ENCODE results near the gene SCN2A.
"Not testable (repeated sequence)": the region's sequence is repeated elsewhere in the genome, so short reads cannot be mapped to it uniquely, and the experiment has no call there.

SCN2A gene

DNA sequence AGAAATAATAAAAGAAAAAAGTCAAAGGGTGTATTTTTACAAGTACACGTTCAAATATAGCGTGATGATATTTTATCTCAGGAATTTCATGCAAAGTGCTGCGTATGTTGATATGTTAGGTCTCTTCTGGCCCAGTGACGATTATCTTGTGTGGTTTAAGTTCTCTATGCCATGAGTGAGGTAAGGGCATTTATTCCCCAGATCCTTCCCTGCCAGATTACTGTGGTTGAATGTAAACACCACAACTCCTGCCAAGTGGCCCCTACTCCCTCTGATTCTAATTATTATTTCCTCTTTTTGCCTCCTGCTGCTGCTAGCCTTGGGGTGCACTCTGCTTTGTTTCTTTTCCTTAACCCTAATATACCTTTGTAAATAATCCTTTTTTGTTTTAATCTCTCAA lies 12.2 kb downstream of the SCN2A start:
- DNase-seq (ENCODE audit: low read depth in 2 of 3, low spot score in 2 of 3): no peak

- DNase-seq (ENCODE audit: low read depth in 2 of 3, low spot score in 2 of 3): no peak
These were observed 14.0 kb downstream of the SCN2A start for GRCh38 chr2:165253178-165253577.

- DNase-seq (ENCODE audit: low read depth in 2 of 3, low spot score in 2 of 3): no peak
These were observed 17.4 kb downstream of the SCN2A start for GRCh38 chr2:165256618-165257017.

DNA sequence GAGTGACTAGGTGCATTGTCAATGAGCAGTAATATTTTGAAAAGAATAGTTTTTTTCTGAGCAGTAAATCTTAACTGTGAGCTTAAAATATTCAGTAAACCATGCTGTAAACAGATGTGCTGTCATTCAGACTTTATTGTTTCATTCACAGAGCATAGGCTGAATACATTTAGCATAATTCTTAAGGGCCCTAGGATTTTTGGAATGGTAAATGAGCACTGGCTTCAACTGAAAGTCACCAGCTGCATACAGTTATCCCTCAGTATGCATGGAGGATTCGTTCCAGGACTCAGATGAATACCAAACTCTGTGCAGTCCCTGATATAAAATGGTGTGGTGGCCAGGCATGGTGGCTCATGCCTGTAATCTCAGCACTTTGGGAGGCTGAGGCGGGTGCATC lies 21.1 kb downstream of the SCN2A start:
- not testable (repeated sequence) for DNase-seq (ENCODE audit: low read depth in 2 of 3, low spot score in 2 of 3)

GRCh38 chr2:165268754-165269153 lies 29.5 kb downstream of the SCN2A start:
- DNase-seq (ENCODE audit: low read depth in 2 of 3, low spot score in 2 of 3): no peak

GRCh38 chr2:165273176-165273575 lies 34.0 kb downstream of the SCN2A start:
- no peak for DNase-seq (ENCODE audit: low read depth in 2 of 3, low spot score in 2 of 3)

DNA sequence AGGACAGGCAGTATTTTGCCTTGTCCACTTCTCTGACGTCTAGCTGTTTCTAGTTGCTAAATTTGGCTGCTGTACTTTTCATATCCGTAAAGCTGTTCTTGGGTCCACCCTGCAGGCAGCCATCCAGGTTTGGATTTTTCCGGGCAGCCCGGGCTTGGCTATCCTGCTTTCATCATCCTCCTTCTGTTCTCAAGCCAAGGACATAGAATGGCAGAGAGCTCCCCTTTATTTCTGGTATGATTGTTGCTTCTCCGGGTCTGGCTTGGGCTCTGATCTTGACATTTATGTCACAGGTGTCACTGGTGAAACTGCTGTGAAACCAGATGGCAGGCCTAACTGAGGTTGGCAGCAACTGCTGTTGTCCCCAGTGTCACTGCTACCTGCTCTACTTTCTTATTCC lies 35.5 kb downstream of the SCN2A start:
- no peak for DNase-seq (ENCODE audit: low read depth in 2 of 3, low spot score in 2 of 3)

DNA sequence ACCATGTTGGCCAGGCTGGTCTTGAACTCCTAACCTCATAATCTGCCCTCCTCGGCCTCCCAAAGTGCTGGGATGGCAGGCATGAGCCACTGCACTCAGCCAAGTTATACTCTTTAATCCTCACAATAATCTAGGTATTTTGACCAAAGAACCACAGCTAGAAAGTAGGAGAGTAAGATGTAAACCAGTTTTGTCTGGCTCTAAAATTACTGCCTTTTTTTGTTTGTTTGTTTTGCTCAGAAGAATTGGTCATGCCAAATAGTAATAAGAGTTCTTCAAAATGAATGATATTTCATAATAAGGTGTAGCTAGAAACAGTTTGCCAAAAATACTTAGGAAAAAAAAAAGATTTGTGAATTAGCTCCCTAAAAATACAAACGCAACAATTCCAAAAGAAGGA lies 36.7 kb downstream of the SCN2A start:
- DNase-seq (ENCODE audit: low read depth in 2 of 3, low spot score in 2 of 3): no peak

- no peak for DNase-seq (ENCODE audit: low read depth in 2 of 3, low spot score in 2 of 3)
These were observed 38.1 kb downstream of the SCN2A start for GRCh38 chr2:165277295-165277694.

DNA sequence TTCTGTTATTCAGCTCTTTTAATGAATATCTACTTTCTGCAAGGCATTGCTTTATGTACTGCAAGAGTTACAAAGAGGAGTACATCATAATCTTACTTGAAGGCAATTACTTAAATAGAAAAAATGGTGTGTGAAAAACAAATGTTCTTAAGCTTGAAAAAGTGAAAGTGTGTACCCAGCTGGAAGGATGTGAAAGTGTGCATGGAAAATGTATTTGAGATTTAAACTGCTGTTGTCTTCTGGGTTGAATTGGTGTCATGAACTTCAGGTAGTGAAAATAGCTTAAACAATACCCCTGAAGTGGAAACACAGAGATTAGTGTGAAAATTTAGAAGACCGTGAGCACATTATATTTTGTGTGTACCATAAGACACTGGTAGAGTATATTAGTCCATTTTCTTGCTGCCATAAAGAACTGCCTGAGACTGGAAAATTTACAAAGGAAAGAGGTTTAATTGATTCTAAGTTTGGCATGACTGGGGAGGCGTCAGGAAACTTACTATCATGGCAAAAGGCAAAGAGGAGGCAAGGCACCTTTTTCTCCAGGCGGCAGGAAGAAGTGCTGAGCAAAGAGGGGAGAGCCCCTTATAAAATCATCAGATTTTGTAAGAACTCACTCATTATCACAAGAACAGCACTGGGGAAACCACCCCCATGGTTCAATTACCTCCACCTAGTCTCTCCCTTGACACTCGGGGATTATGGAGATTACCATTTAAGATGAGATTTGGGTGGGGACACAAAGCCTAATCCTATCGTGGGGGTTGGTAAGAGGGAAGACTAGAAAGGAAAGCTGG lies 38.8 kb downstream of the SCN2A start:
- no peak for DNase-seq (ENCODE audit: low read depth in 2 of 3, low spot score in 2 of 3)

- no peak for DNase-seq (ENCODE audit: low read depth in 2 of 3, low spot score in 2 of 3)
These were observed 41.1 kb downstream of the SCN2A start for GRCh38 chr2:165280356-165280755.

DNA sequence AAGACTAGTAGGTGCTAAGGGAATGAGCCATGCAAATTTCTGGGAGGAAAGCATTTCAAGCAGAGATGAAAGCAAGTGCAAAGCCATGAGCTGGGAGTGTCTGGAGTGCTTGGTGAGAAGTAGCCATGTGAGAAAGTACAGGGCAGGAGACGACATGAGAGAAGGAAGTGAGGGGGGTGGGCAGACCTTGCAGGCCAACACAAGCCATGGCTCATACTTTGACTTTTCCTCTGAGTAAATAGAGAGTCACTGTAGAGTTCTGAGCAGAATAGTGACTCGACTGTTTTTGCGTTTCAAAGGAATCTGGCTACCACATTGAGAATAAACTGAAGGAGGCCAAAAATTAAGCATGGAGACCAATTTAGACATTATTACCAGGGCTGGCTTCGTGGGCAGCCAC lies 42.2 kb downstream of the SCN2A start:
- DNase-seq (ENCODE audit: low read depth in 2 of 3, low spot score in 2 of 3): no peak

GRCh38 chr2:165283342-165283741 lies 44.1 kb downstream of the SCN2A start:
- DNase-seq (ENCODE audit: low read depth in 2 of 3, low spot score in 2 of 3): no peak

DNA sequence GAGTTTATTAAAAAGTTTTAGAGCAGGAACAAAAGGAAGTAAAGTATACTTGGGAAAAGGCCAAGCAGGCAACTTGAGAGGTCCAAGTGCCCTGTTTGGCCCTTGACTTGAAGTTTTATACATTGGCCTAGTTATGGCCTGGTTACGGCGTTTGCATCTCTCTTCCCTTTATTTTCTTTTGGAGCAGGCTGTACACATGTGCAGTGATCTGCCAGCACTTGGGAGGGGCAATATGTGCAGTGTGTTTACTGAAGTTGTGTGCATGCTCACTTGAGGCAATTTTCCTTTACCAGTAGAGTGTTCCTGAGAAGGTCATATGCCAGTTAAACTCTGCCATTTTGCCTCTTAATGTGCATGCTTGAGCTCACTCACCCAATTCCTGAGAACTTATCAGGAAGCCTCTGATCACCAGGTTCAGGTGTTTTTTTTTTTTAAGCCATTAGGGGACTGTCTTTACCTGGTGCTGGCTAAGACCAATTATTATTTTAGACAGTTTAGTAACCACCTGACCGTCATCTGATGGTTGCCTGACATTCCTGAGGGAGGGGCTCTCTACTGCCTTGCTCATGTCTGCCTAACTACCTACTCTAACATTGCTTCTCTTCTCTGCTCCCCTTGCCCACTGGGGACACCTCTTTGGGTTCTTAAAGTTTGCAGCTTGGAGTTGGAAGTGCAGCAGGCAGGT lies 48.0 kb downstream of the SCN2A start:
- DNase-seq (ENCODE audit: low read depth in 2 of 3, low spot score in 2 of 3): no peak

- no peak for DNase-seq (ENCODE audit: low read depth in 2 of 3, low spot score in 2 of 3)
These were observed 49.9 kb downstream of the SCN2A start for GRCh38 chr2:165289069-165289468.

DNA sequence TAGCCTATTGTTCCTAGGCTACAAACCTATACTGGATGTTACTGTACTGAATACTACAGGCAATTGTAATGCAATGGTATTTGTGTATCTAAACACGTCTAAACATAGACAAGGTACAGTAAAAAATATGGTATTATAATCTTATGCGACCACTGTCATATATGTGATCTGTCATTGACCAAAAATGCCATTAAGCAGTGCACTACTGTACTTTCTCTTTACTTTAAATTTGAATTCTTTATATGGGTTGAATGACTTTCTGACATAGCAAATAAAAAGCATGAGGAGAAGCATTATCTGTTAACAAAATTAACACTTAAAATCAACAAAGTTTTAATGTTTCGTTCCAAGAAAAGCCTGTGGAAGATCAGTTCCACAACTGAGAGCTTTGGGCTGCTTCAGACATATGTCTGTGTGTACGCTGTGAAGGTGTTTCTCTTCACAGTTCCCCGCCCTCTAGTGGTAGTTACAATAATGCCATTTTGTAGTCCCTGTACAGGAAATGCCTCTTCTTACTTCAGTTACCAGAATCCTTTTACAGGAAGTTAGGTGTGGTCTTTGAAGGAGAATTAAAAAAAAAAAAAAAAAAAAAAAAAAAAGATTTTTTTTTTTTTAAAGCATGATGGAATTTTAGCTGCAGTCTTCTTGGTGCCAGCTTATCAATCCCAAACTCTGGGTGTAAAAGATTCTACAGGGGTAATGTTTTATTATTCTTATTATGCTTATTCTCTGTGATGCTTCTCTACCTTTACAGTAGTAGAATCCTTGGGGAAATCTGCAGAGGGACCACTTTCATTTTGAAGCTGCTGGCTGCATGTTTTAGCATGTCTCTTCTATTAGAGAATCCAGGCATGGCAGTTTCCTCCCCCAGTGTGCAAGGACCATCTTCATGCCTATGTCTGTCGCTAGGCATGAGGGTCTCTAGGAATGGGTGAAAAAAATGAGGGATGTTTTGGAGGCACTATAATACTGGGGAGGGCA lies 54.5 kb downstream of the SCN2A start:
- DNase-seq (ENCODE audit: low read depth in 2 of 3, low spot score in 2 of 3): peak in 1 of 3 experiments; percentile 1

GRCh38 chr2:165294912-165295311 lies 55.7 kb downstream of the SCN2A start:
- DNase-seq (ENCODE audit: low read depth in 2 of 3, low spot score in 2 of 3): no peak

DNA sequence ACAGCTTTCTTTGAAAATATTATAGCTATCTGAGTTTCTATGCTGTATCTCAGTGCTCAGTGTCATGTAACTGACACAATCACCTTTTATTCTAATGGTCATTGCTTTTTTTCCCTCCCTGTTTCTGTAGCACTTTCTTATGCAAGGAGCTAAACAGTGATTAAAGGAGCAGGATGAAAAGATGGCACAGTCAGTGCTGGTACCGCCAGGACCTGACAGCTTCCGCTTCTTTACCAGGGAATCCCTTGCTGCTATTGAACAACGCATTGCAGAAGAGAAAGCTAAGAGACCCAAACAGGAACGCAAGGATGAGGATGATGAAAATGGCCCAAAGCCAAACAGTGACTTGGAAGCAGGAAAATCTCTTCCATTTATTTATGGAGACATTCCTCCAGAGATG lies 56.4 kb downstream of the SCN2A start:
- DNase-seq (ENCODE audit: low read depth in 2 of 3, low spot score in 2 of 3): no peak

GRCh38 chr2:165305391-165306096 lies 66.3 kb downstream of the SCN2A start:
- DNase-seq (ENCODE audit: low read depth in 2 of 3, low spot score in 2 of 3): no peak

GRCh38 chr2:165307317-165307716 lies 68.1 kb downstream of the SCN2A start:
- DNase-seq (ENCODE audit: low read depth in 2 of 3, low spot score in 2 of 3): no peak

- no peak for DNase-seq (ENCODE audit: low read depth in 2 of 3, low spot score in 2 of 3)
These were observed 72.7 kb downstream of the SCN2A start for GRCh38 chr2:165311949-165312348.
